Activated CD4-positive, alpha-beta T cell treated with anti-CD3 and anti-CD28 coated beads, Interleukin-2, amount 10 ng/mL, durations not matched to agents 24 days and 14 days (primary cell): ENCODE results near the gene RFTN1. TPM values are rescaled to one million over a fixed set of nuclear protein-coding genes. Genes with fewer than 3 reads are reported as not detected.

Source experiments
- DNase-seq: peaks from one replicate; pipeline ENCODE4 v3.0.0; 2022
- H3K27ac Mint-ChIP-seq: one replicate; pipeline ENCODE4 v1.8.0; 2022; ENCODE audit warnings: mild to moderate bottlenecking, mixed read lengths
- H3K27me3 Mint-ChIP-seq: one replicate; pipeline ENCODE4 v1.8.0; 2022; ENCODE audit warnings: mixed read lengths
- H3K36me3 Mint-ChIP-seq: one replicate; pipeline ENCODE4 v1.8.0; 2022; ENCODE audit warnings: low read depth, mild to moderate bottlenecking, mixed read lengths
- H3K4me1 Mint-ChIP-seq: one replicate; pipeline ENCODE4 v1.8.0; 2021; ENCODE audit warnings: mixed read lengths
- H3K4me3 Mint-ChIP-seq: one replicate; pipeline ENCODE4 v1.8.0; 2022; ENCODE audit warnings: mild to moderate bottlenecking, moderate library complexity, mixed read lengths
- H3K9me3 Mint-ChIP-seq: one replicate; pipeline ENCODE4 v1.8.0; 2021; ENCODE audit warnings: mixed read lengths
- intact Hi-C: fragments of 100-400 bp; cut with micrococcal nuclease; formaldehyde crosslinking; loops from one replicate; pipeline ENCODE4 v1.15.1; 2023
- total RNA-seq: library from RNA; stranded (reverse); gene quantifications from 2 replicates; pipeline ENCODE4 v1.2.3, GENCODE V29; 2022

RFTN1 gene
- total RNA-seq, 1 donor from 2014 or later = 92.4 TPM

GRCh38 chr3:16400106-16400931 lies 113.2 kb downstream of the RFTN1 start:
- intact Hi-C loops = no loop called here
- Mint-ChIP-seq H3K27me3 (no peaks in the 10 kb centered on the region), H3K4me3 (no peak overlapping the region), H3K9me3 (no peaks in the 10 kb centered on the region), H3K4me1 (peaks cover 34% of the 10 kb centered on the region), H3K36me3 (peaks cover 56% of the 10 kb centered on the region), H3K27ac (peak overlapping the region; percentile 74)
- no peak for DNase-seq

GRCh38 chr3:16399473-16399872 lies 114.0 kb downstream of the RFTN1 start:
- no peak overlapping the region for H3K4me3 Mint-ChIP-seq
- H3K36me3 Mint-ChIP-seq = peaks cover 58% of the 10 kb centered on the region
- H3K27me3 Mint-ChIP-seq = no peaks in the 10 kb centered on the region
- DNase-seq = no peak
- no peaks in the 10 kb centered on the region for H3K9me3 Mint-ChIP-seq
- H3K4me1 Mint-ChIP-seq = peaks cover 34% of the 10 kb centered on the region
- intact Hi-C loops = no loop called here
- peak overlapping the region; percentile 74 for H3K27ac Mint-ChIP-seq

DNA sequence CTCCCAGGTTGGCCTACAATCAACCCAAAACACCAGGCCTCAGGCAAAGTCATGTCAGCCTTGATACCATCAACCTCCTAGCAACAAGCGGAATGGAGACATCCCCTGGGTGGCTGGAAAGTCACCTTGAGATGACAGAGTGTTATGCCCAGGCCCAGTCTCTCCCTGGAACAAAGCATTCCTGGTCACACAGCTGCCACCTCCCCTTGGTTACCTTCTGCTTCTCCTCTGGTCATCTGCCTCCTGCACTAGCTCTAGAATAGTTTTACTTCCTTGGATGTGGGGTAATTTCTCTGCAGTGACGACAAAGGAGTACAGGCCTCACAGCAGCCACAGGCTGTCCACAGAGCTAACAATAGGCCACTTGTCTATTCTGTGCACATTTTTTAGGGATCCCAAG lies 114.9 kb downstream of the RFTN1 start:
- H3K27ac Mint-ChIP-seq = no peak overlapping the region

DNA sequence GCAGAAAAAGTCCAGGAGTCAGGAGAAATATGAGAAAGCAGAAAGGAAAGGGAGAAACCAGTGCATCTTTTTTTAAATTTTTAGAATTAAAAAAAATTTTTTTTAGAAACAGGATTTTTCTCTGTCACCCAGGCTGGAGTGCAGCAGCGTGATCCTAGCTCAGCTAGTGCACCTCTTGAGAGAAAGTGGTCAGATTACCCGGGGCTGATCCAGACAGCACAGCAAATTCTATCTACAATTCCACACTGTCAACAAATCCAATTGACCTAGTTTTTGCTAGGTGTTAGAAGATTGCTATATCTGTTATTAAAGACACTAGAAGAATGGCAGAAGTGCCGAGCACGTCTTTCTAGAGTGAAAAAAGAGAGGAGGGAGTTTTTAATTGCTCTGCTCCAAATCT lies 117.3 kb downstream of the RFTN1 start:
- H3K27ac Mint-ChIP-seq = no peak overlapping the region
- H3K27me3 Mint-ChIP-seq = no peaks in the 10 kb centered on the region
- intact Hi-C loops = no loop called here
- peaks cover 11% of the 10 kb centered on the region for H3K9me3 Mint-ChIP-seq
- H3K36me3 Mint-ChIP-seq = peaks cover 61% of the 10 kb centered on the region
- H3K4me1 Mint-ChIP-seq = peaks cover 24% of the 10 kb centered on the region
- DNase-seq = no peak
- H3K4me3 Mint-ChIP-seq = no peak overlapping the region

More for the DNA sequence above, 114.9 kb downstream of the RFTN1 start:
- Mint-ChIP-seq H3K9me3 (no peaks in the 10 kb centered on the region), H3K4me1 (peaks cover 34% of the 10 kb centered on the region), H3K4me3 (no peak overlapping the region), H3K27me3 (no peaks in the 10 kb centered on the region), H3K36me3 (peaks cover 60% of the 10 kb centered on the region)
- intact Hi-C loops = no loop called here
- DNase-seq = no peak

GRCh38 chr3:16395212-16395611 lies 118.3 kb downstream of the RFTN1 start:
- no peak overlapping the region for H3K27ac Mint-ChIP-seq
- H3K4me3 Mint-ChIP-seq = no peak overlapping the region
- H3K4me1 Mint-ChIP-seq = peaks cover 23% of the 10 kb centered on the region
- DNase-seq = no peak
- intact Hi-C loops = no loop called here
- peaks cover 61% of the 10 kb centered on the region for H3K36me3 Mint-ChIP-seq
- H3K27me3 Mint-ChIP-seq = no peaks in the 10 kb centered on the region
- H3K9me3 Mint-ChIP-seq = peaks cover 11% of the 10 kb centered on the region

GRCh38 chr3:16394639-16395038 lies 118.9 kb downstream of the RFTN1 start:
- intact Hi-C loops = loop anchor here (5.0 kb wide), 1 partner anchor 88 kb away; no protein-coding TSS in a partner anchor
- Mint-ChIP-seq H3K4me1 (peaks cover 18% of the 10 kb centered on the region), H3K27ac (no peak overlapping the region), H3K9me3 (peaks cover 11% of the 10 kb centered on the region), H3K27me3 (no peaks in the 10 kb centered on the region), H3K4me3 (no peak overlapping the region), H3K36me3 (peaks cover 60% of the 10 kb centered on the region)
- DNase-seq = no peak

DNA sequence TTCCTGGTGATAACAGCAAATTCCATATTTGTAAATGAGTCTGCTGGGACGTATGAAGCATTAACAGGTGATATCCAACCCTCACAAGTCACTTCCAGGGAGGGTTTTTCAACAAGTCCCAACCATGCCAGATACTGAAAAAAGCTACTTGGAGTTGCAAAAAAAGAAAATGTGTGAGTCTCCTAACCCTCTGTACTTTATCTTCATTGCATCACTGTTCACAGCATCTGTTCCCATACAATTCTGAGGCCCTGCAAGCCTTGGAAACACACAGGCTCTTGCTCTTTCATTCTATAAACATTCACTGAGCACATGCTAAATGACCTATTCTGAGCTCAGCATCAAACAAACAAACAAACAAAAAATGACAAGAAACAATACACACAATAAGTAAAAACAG lies 120.8 kb downstream of the RFTN1 start:
- DNase-seq = no peak
- intact Hi-C loops = loop anchor here (5.0 kb wide), 1 partner anchor 90 kb away; no protein-coding TSS in a partner anchor
- H3K36me3 Mint-ChIP-seq = peaks cover 67% of the 10 kb centered on the region
- H3K9me3 Mint-ChIP-seq = peaks cover 11% of the 10 kb centered on the region
- H3K4me3 Mint-ChIP-seq = no peak overlapping the region
- no peaks in the 10 kb centered on the region for H3K27me3 Mint-ChIP-seq
- H3K4me1 Mint-ChIP-seq = peaks cover 25% of the 10 kb centered on the region
- no peak overlapping the region for H3K27ac Mint-ChIP-seq

GRCh38 chr3:16392065-16392464 lies 121.4 kb downstream of the RFTN1 start:
- peaks cover 69% of the 10 kb centered on the region for H3K36me3 Mint-ChIP-seq
- no peak overlapping the region for H3K27ac Mint-ChIP-seq
- no peaks in the 10 kb centered on the region for H3K27me3 Mint-ChIP-seq
- intact Hi-C loops = loop anchor here (5.0 kb wide), 1 partner anchor 90 kb away; no protein-coding TSS in a partner anchor
- no peak for DNase-seq
- peaks cover 11% of the 10 kb centered on the region for H3K9me3 Mint-ChIP-seq
- H3K4me3 Mint-ChIP-seq = no peak overlapping the region
- H3K4me1 Mint-ChIP-seq = peaks cover 32% of the 10 kb centered on the region

GRCh38 chr3:16390581-16390980 lies 122.9 kb downstream of the RFTN1 start:
- H3K27ac Mint-ChIP-seq = no peak overlapping the region
- DNase-seq = no peak
- H3K36me3 Mint-ChIP-seq = peaks cover 63% of the 10 kb centered on the region
- intact Hi-C loops = loop anchor here (5.0 kb wide), 1 partner anchor 92 kb away; no protein-coding TSS in a partner anchor
- no peak overlapping the region for H3K4me3 Mint-ChIP-seq
- H3K4me1 Mint-ChIP-seq = peaks cover 37% of the 10 kb centered on the region
- no peaks in the 10 kb centered on the region for H3K27me3 Mint-ChIP-seq
- peaks cover 11% of the 10 kb centered on the region for H3K9me3 Mint-ChIP-seq

DNA sequence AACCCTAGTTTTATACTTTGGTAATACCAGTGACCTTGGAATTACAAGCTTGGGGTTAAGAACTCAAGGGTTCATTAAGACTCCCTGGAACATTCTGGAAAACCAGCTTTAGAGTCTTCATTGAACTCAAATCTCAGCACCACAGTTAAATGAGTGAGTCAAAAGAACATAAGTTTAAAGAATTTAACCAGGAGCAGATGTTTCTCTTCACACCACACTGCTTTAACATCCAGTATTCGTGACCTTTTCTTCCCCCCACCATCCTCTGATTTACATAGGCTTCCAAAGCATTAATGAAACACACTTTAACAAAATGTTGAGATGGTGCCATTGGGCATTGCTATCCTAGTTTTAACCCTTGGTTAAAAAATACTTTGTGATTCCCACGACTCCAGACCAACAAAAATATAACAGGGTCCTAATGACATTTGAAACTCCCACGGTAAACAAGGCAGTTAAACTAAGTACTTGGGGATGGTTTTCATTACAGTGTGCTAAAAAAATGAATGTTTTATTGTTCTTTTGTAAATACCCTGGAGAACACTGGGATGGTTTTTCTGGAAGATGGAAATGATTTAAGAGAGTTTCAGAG lies 124.6 kb downstream of the RFTN1 start:
- no peak overlapping the region for H3K27ac Mint-ChIP-seq
- no peaks in the 10 kb centered on the region for H3K27me3 Mint-ChIP-seq

DNA sequence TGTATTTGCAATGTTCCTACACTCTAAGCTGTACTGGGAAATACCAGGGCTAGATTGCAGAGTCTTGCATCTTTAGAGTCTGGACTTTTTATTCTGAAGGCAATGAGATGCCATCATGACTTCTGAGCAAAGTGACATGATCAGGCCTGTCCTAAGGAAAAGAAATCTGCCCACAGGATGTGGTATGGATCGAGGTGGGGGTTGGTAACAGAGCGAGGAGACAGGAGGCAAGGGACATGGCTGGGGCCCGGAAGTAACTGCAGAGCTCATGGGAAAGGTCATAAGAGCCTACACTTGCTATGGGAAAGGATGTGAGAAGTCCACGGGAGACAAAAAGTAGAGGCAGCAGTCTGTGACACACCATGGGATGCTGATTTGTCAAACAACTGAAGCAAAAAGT lies 126.9 kb downstream of the RFTN1 start:
- intact Hi-C loops = loop anchor here (5.0 kb wide), 1 partner anchor 36 kb away; no protein-coding TSS in a partner anchor
- DNase-seq = no peak
- Mint-ChIP-seq H3K27ac (peak overlapping the region; percentile 54), H3K4me1 (peaks cover 43% of the 10 kb centered on the region), H3K9me3 (peaks cover 13% of the 10 kb centered on the region), H3K36me3 (peaks cover 73% of the 10 kb centered on the region), H3K27me3 (no peaks in the 10 kb centered on the region), H3K4me3 (no peak overlapping the region)

More for the DNA sequence above, 124.6 kb downstream of the RFTN1 start:
- H3K9me3 Mint-ChIP-seq = peaks cover 11% of the 10 kb centered on the region
- H3K4me1 Mint-ChIP-seq = peaks cover 33% of the 10 kb centered on the region
- intact Hi-C loops = loop anchor here (5.0 kb wide), 1 partner anchor 33 kb away; no protein-coding TSS in a partner anchor
- peaks cover 68% of the 10 kb centered on the region for H3K36me3 Mint-ChIP-seq
- no peak for DNase-seq
- no peak overlapping the region for H3K4me3 Mint-ChIP-seq

DNA sequence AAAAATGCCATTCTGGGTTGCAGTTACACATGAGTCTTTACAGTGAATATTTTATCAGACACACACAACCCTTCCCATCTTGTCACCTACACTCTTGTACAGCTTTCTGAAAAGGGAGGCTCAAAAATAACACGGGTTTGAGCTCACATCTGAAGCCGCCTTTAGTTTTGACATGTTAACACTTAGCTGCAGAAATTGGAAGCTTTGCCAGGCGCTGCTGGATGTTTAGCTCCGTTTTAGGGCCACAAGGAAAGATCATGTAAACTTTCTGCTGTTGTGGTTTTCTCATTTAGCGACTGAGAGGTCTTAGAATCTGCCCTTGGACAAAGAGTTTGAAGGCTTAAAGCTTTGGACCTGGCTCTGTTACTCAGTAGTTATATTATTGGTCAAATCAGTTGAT lies 128.3 kb downstream of the RFTN1 start:
- Mint-ChIP-seq H3K27me3 (no peaks in the 10 kb centered on the region), H3K4me3 (no peak overlapping the region), H3K4me1 (peaks cover 43% of the 10 kb centered on the region), H3K9me3 (peaks cover 18% of the 10 kb centered on the region), H3K36me3 (peaks cover 78% of the 10 kb centered on the region), H3K27ac (no peak overlapping the region)
- intact Hi-C loops = loop anchor here (5.0 kb wide), 1 partner anchor 37 kb away; no protein-coding TSS in a partner anchor
- DNase-seq = no peak

- intact Hi-C loops = no loop called here
- DNase-seq = no peak
- Mint-ChIP-seq H3K9me3 (peaks cover 18% of the 10 kb centered on the region), H3K4me1 (peaks cover 45% of the 10 kb centered on the region), H3K4me3 (no peak overlapping the region), H3K27me3 (no peaks in the 10 kb centered on the region), H3K27ac (peak overlapping the region; percentile 10), H3K36me3 (peaks cover 78% of the 10 kb centered on the region)
Observed at GRCh38 chr3:16383864-16384263, 129.6 kb downstream of the RFTN1 start.

- intact Hi-C loops = no loop called here
- DNase-seq = no peak
- Mint-ChIP-seq H3K27me3 (no peaks in the 10 kb centered on the region), H3K9me3 (peaks cover 21% of the 10 kb centered on the region), H3K27ac (peak overlapping the region; percentile 72), H3K36me3 (peaks cover 81% of the 10 kb centered on the region), H3K4me1 (peaks cover 45% of the 10 kb centered on the region), H3K4me3 (peak overlapping the region; percentile 34)
Observed at GRCh38 chr3:16382845-16383244, 130.7 kb downstream of the RFTN1 start.
